Ovary (tissue), 9 donors: ENCODE data around the gene ARHGEF7. TPM values are rescaled to one million over a fixed set of nuclear protein-coding genes. Genes with fewer than 3 reads are reported as not detected.
A peak's percentile ranks its signal among the peaks of the same experiment; 100 is the strongest.

ENCODE experiments used
- DNase-seq, 5 donors: peaks; one replicate each; pipeline ENCODE4 v3.0.0-alpha.2; 2019 to 2020
- H3K27ac ChIP-seq, 2 donors: fragments of 200-600 bp; one replicate each; pipeline versions ENCODE4 v1.5.1 to v1.8.0; 2019 to 2022
- H3K27me3 ChIP-seq: fragments of 200-600 bp; one replicate; pipeline ENCODE4 v1.8.0; 2022
- H3K36me3 ChIP-seq: fragments of 200-600 bp; sonication (generic); one replicate; pipeline ENCODE4 v1.5.1; 2019
- H3K4me1 ChIP-seq: one replicate; pipeline ENCODE4 v1.8.1; 2013; ENCODE audit warnings: mild to moderate bottlenecking, moderate library complexity; ENCODE audit not compliant: insufficient read depth
- H3K4me3 ChIP-seq: fragments of 200-600 bp; sonication (generic); one replicate; pipeline ENCODE4 v1.5.1; 2017
- H3K9me3 ChIP-seq, 2 donors: fragments of 200-600 bp in 1 of 2; sonication (generic) in 1 of 2; one replicate each; pipeline versions ENCODE4 v1.5.1 to v1.8.1; 2013 to 2019; ENCODE audit warnings: mild to moderate bottlenecking in 1 of 2, moderate library complexity in 1 of 2
- CTCF ChIP-seq, 3 donors: fragments of 450-650 bp in 2 of 3; fragments of 200-600 bp in 1 of 3; IDR thresholded peaks; one replicate each; pipeline versions ENCODE4 v1.5.1 to v1.8.0; 2016 to 2022; ENCODE audit warnings: antibody characterized with exemption in 3 of 3, mild to moderate bottlenecking in 1 of 3
- EP300 ChIP-seq: sonication (generic); formaldehyde crosslinking; IDR thresholded peaks from one replicate; pipeline ENCODE4 v1.6.1; 2017; ENCODE audit warnings: antibody characterized with exemption
- POLR2A ChIP-seq: fragments of 450-650 bp; IDR thresholded peaks from one replicate; pipeline ENCODE4 v1.6.1; 2017; ENCODE audit warnings: antibody characterized with exemption, mild to moderate bottlenecking, moderate library complexity
- WGBS, 3 donors: extraction: QIAGEN DNeasy Blood & Tissue Kit in 1 of 3; methylation state at CpG; one replicate each; pipeline versions ENCODE4 v1.1.5 to v1.1.7; 2013 to 2017; 5-methylcytosine and 5-hydroxymethylcytosine counted together
- intact Hi-C, 4 donors: fragments of 100-400 bp; cut with DNase I; formaldehyde crosslinking; loops; one replicate each; pipeline versions ENCODE4 v1.11.0 to v1.15.1; 2022 to 2023
- polyA plus RNA-seq, 2 donors: library from polyadenylated mRNA; stranded (reverse); fragments of 200-250 nt in 1 of 2; fragments of 350-450 nt in 1 of 2; fragmentation: Illumina TruSeq in 1 of 2; extraction: RNeasy Lipid Tissue Mini Kit (QIAGEN cat#74804) in 1 of 2; gene quantifications; one replicate each; pipeline ENCODE4 v1.2.3, GENCODE V29; 2013 to 2014
- total RNA-seq, 7 donors: library from RNA; depleted of rRNA in 2 of 7; stranded (reverse); fragments of >200 nt in 2 of 7; fragmentation: NEBNext Ultra II Directional in 3 of 7; extraction: Animal tissue kit (Norgen Biotek cat#: 25700) in 3 of 7; gene quantifications; one replicate each; pipeline versions ENCODE4 v1.1.0 to v1.2.4, GENCODE V29; 2016 to 2023
- donor health status: DM: no; HTN: no; CAD: no; lungs with moderate emphysema.
- donor health status: DM: no; HTN: no; CAD: no.
- donor health status: Bipolar disorder and iron deficiency.
- donor health status: DM: yes; HTN: yes; CAD: no.
- donor health status: DM: no; HTN: no; CAD: no.
- donor health status: DM: yes; HTN: yes; CAD: no.

ARHGEF7 gene
- total and polyA plus RNA-seq, 9 donors, result 27.6 to 58.5 (median 52.2) TPM

- Histone ChIP-seq H3K4me3 (no peak overlapping the region), H3K9me3 (no peaks in the 10 kb centered on the region), H3K4me1 (peaks cover 18% of the 10 kb centered on the region), H3K27ac (peak overlapping the region in 1 of 2 donors; percentile 80), H3K27me3 (no peaks in the 10 kb centered on the region), H3K36me3 (no peaks in the 10 kb centered on the region)
- no peak for TF ChIP-seq POLR2A
- TF ChIP-seq EP300, result no peak
- TF ChIP-seq CTCF (IDR thresholded peaks at IDR 0.05), result no peak
- intact Hi-C loops, result loop anchor here in 1 of 4 donors (10.0 kb wide), 1 partner anchor 49 kb away; no protein-coding TSS in a partner anchor
- DNase-seq, result no peak
- 57 to 61% (median 58%) methylated on average over 11 of the region's 11 CpGs for WGBS, 3 donors
Observed at GRCh38 chr13:111203736-111204389, 88.8 kb downstream of the ARHGEF7 start.

- no peak overlapping the region for H3K4me3 ChIP-seq
Observed at GRCh38 chr13:111204438-111205177, 89.5 kb downstream of the ARHGEF7 start.

GRCh38 chr13:111206148-111206547, 91.0 kb downstream of the ARHGEF7 start:
- peaks cover 24% of the 10 kb centered on the region for H3K4me1 ChIP-seq
- TF ChIP-seq POLR2A (no peak), EP300 (no peak), CTCF (IDR thresholded peaks at IDR 0.05) (no peak)
- 81 to 84% (median 82%) methylated on average over 12 of the region's 12 CpGs for WGBS, 3 donors

More at GRCh38 chr13:111204438-111205177, 89.5 kb downstream of the ARHGEF7 start:
- H3K27ac ChIP-seq, result peak overlapping the region; percentile 29 to 80
- TF ChIP-seq POLR2A (no peak), EP300 (no peak), CTCF (IDR thresholded peaks at IDR 0.05) (no peak)
- no peaks in the 10 kb centered on the region for H3K27me3 ChIP-seq
- H3K36me3 ChIP-seq, result no peaks in the 10 kb centered on the region
- H3K9me3 ChIP-seq, result no peaks in the 10 kb centered on the region
- H3K4me1 ChIP-seq, result peaks cover 18% of the 10 kb centered on the region
- intact Hi-C loops, result loop anchor here in 1 of 4 donors (10.0 kb wide), 1 partner anchor 50 kb away; no protein-coding TSS in a partner anchor
- 19 to 27% (median 23%) methylated on average over 16 of the region's 16 CpGs for WGBS, 3 donors
- peak; percentile 71 to 85 (median 80) for DNase-seq

GRCh38 chr13:111209613-111210012, 94.5 kb downstream of the ARHGEF7 start:
- no peaks in the 10 kb centered on the region for H3K36me3 ChIP-seq
- peaks cover 8% of the 10 kb centered on the region for H3K4me1 ChIP-seq
- WGBS, 3 donors, result 83 to 91% (median 84%) methylated on average over 9 of the region's 9 CpGs
- no peak for TF ChIP-seq CTCF (IDR thresholded peaks at IDR 0.05)
- no peak for TF ChIP-seq POLR2A
- no peak for TF ChIP-seq EP300
- intact Hi-C loops, result loop anchor here in 3 of 4 donors (10.0 kb wide), 2 partner anchors 55 to 295 kb away; partner anchors contain the start of gene ANKRD10 (in 1 of the 3)
- H3K27me3 ChIP-seq, result no peaks in the 10 kb centered on the region
- no peak for DNase-seq
- no peak overlapping the region for H3K4me3 ChIP-seq
- H3K9me3 ChIP-seq, result no peaks in the 10 kb centered on the region
- no peak overlapping the region for H3K27ac ChIP-seq

More at GRCh38 chr13:111206148-111206547, 91.0 kb downstream of the ARHGEF7 start:
- no peak overlapping the region for H3K4me3 ChIP-seq
- no peak overlapping the region for H3K27ac ChIP-seq
- H3K9me3 ChIP-seq, result no peaks in the 10 kb centered on the region
- intact Hi-C loops, result loop anchor here in 1 of 4 donors (10.0 kb wide), 1 partner anchor 51 kb away; no protein-coding TSS in a partner anchor
- H3K27me3 ChIP-seq, result no peaks in the 10 kb centered on the region
- no peak for DNase-seq
- H3K36me3 ChIP-seq, result no peaks in the 10 kb centered on the region
